ENCODE measurements around the gene TTLL9.
"Not testable (repeated sequence)": the region's sequence is repeated elsewhere in the genome, so short reads cannot be mapped to it uniquely, and the experiment has no call there.

Gene TTLL9

GRCh38 chr20:31929631-31930030 is 59.2 kb downstream of the TTLL9 start:
- not testable (repeated sequence) for H3K4me1 ChIP-seq (ENCODE audit: control insufficient read depth, insufficient read depth, low read length); H3K36me3 ChIP-seq (ENCODE audit: control insufficient read depth, insufficient read depth, low read length); H3K4me3 ChIP-seq (ENCODE audit: insufficient read depth, low read depth, low read length); H3K27ac ChIP-seq (ENCODE audit: insufficient read depth, low read depth, low read length, poor library complexity, severe bottlenecking); H3K27me3 ChIP-seq (ENCODE audit: control insufficient read depth, insufficient read depth, low read length, poor library complexity, severe bottlenecking); H3K9me3 ChIP-seq (ENCODE audit: control insufficient read depth, low read length)
- 78 to 84% methylated on average over 4 of the region's 4 CpGs for WGBS, 2 experiments

GRCh38 chr20:31930779-31931178 is 60.3 kb downstream of the TTLL9 start:
- H3K4me3 ChIP-seq (ENCODE audit: insufficient read depth, low read depth, low read length): no peak overlapping the region
- H3K27ac ChIP-seq (ENCODE audit: insufficient read depth, low read depth, low read length, poor library complexity, severe bottlenecking): no peak overlapping the region
- 81 to 84% methylated on average over 3 to 5 of the region's 5 CpGs for WGBS, 2 experiments
- H3K4me1 ChIP-seq (ENCODE audit: control insufficient read depth, insufficient read depth, low read length): no peaks in the 10 kb centered on the region
- H3K9me3 ChIP-seq (ENCODE audit: control insufficient read depth, low read length): no peaks in the 10 kb centered on the region
- no peaks in the 10 kb centered on the region for H3K36me3 ChIP-seq (ENCODE audit: control insufficient read depth, insufficient read depth, low read length)
- H3K27me3 ChIP-seq (ENCODE audit: control insufficient read depth, insufficient read depth, low read length, poor library complexity, severe bottlenecking): no peaks in the 10 kb centered on the region

GRCh38 chr20:31933698-31934097 is 63.3 kb downstream of the TTLL9 start:
- WGBS, 2 experiments: 91 to 92% methylated on average over 10 of the region's 10 CpGs
- H3K36me3 ChIP-seq (ENCODE audit: control insufficient read depth, insufficient read depth, low read length): no peaks in the 10 kb centered on the region
- H3K4me1 ChIP-seq (ENCODE audit: control insufficient read depth, insufficient read depth, low read length): no peaks in the 10 kb centered on the region
- H3K27me3 ChIP-seq (ENCODE audit: control insufficient read depth, insufficient read depth, low read length, poor library complexity, severe bottlenecking): no peaks in the 10 kb centered on the region
- H3K27ac ChIP-seq (ENCODE audit: insufficient read depth, low read depth, low read length, poor library complexity, severe bottlenecking): no peak overlapping the region
- H3K4me3 ChIP-seq (ENCODE audit: insufficient read depth, low read depth, low read length): no peak overlapping the region
- H3K9me3 ChIP-seq (ENCODE audit: control insufficient read depth, low read length): no peaks in the 10 kb centered on the region

- Histone ChIP-seq H3K27me3 (ENCODE audit: control insufficient read depth, insufficient read depth, low read length, poor library complexity, severe bottlenecking) (no peaks in the 10 kb centered on the region), H3K36me3 (ENCODE audit: control insufficient read depth, insufficient read depth, low read length) (no peaks in the 10 kb centered on the region), H3K4me3 (ENCODE audit: insufficient read depth, low read depth, low read length) (no peak overlapping the region), H3K4me1 (ENCODE audit: control insufficient read depth, insufficient read depth, low read length) (no peaks in the 10 kb centered on the region), H3K27ac (ENCODE audit: insufficient read depth, low read depth, low read length, poor library complexity, severe bottlenecking) (no peak overlapping the region), H3K9me3 (ENCODE audit: control insufficient read depth, low read length) (no peaks in the 10 kb centered on the region)
- WGBS, 2 experiments: 93 to 95% methylated on average over 14 of the region's 14 CpGs
These were observed 64.1 kb downstream of the TTLL9 start for GRCh38 chr20:31934491-31934890.

- Histone ChIP-seq H3K4me3 (ENCODE audit: insufficient read depth, low read depth, low read length) (no peak overlapping the region), H3K27ac (ENCODE audit: insufficient read depth, low read depth, low read length, poor library complexity, severe bottlenecking) (no peak overlapping the region), H3K36me3 (ENCODE audit: control insufficient read depth, insufficient read depth, low read length) (no peaks in the 10 kb centered on the region), H3K4me1 (ENCODE audit: control insufficient read depth, insufficient read depth, low read length) (no peaks in the 10 kb centered on the region), H3K27me3 (ENCODE audit: control insufficient read depth, insufficient read depth, low read length, poor library complexity, severe bottlenecking) (no peaks in the 10 kb centered on the region), H3K9me3 (ENCODE audit: control insufficient read depth, low read length) (no peaks in the 10 kb centered on the region)
- 72 to 75% methylated on average over 8 of the region's 8 CpGs for WGBS, 2 experiments
These were observed 64.7 kb downstream of the TTLL9 start for GRCh38 chr20:31934968-31935764.

GRCh38 chr20:31936420-31936819 is 66.0 kb downstream of the TTLL9 start:
- Histone ChIP-seq H3K27ac (ENCODE audit: insufficient read depth, low read depth, low read length, poor library complexity, severe bottlenecking) (no peak overlapping the region), H3K36me3 (ENCODE audit: control insufficient read depth, insufficient read depth, low read length) (no peaks in the 10 kb centered on the region), H3K4me3 (ENCODE audit: insufficient read depth, low read depth, low read length) (no peak overlapping the region), H3K9me3 (ENCODE audit: control insufficient read depth, low read length) (no peaks in the 10 kb centered on the region), H3K4me1 (ENCODE audit: control insufficient read depth, insufficient read depth, low read length) (no peaks in the 10 kb centered on the region), H3K27me3 (ENCODE audit: control insufficient read depth, insufficient read depth, low read length, poor library complexity, severe bottlenecking) (no peaks in the 10 kb centered on the region)
- 74 to 75% methylated on average over 4 of the region's 4 CpGs for WGBS, 2 experiments

GRCh38 chr20:31937820-31938219 is 67.4 kb downstream of the TTLL9 start:
- Histone ChIP-seq H3K36me3 (ENCODE audit: control insufficient read depth, insufficient read depth, low read length) (no peaks in the 10 kb centered on the region), H3K4me1 (ENCODE audit: control insufficient read depth, insufficient read depth, low read length) (no peaks in the 10 kb centered on the region), H3K9me3 (ENCODE audit: control insufficient read depth, low read length) (no peaks in the 10 kb centered on the region), H3K27me3 (ENCODE audit: control insufficient read depth, insufficient read depth, low read length, poor library complexity, severe bottlenecking) (no peaks in the 10 kb centered on the region), H3K4me3 (ENCODE audit: insufficient read depth, low read depth, low read length) (no peak overlapping the region), H3K27ac (ENCODE audit: insufficient read depth, low read depth, low read length, poor library complexity, severe bottlenecking) (no peak overlapping the region)
- WGBS, 2 experiments: 53 to 75% methylated on average over 1 of the region's 1 CpG

- Histone ChIP-seq H3K4me3 (ENCODE audit: insufficient read depth, low read depth, low read length) (no peak overlapping the region), H3K4me1 (ENCODE audit: control insufficient read depth, insufficient read depth, low read length) (no peaks in the 10 kb centered on the region), H3K36me3 (ENCODE audit: control insufficient read depth, insufficient read depth, low read length) (no peaks in the 10 kb centered on the region), H3K27ac (ENCODE audit: insufficient read depth, low read depth, low read length, poor library complexity, severe bottlenecking) (no peak overlapping the region), H3K9me3 (ENCODE audit: control insufficient read depth, low read length) (no peaks in the 10 kb centered on the region), H3K27me3 (ENCODE audit: control insufficient read depth, insufficient read depth, low read length, poor library complexity, severe bottlenecking) (no peaks in the 10 kb centered on the region)
- 84 to 95% methylated on average over 1 of the region's 2 CpGs for WGBS, 2 experiments
These were observed 69.2 kb downstream of the TTLL9 start for GRCh38 chr20:31939661-31940060.

GRCh38 chr20:31943052-31943471 is 72.6 kb downstream of the TTLL9 start:
- no peaks in the 10 kb centered on the region for H3K4me1 ChIP-seq (ENCODE audit: control insufficient read depth, insufficient read depth, low read length)
- WGBS, 2 experiments: 91 to 94% methylated on average over 2 of the region's 2 CpGs
- H3K36me3 ChIP-seq (ENCODE audit: control insufficient read depth, insufficient read depth, low read length): peaks cover 24% of the 10 kb centered on the region
- H3K4me3 ChIP-seq (ENCODE audit: insufficient read depth, low read depth, low read length): no peak overlapping the region
- H3K27me3 ChIP-seq (ENCODE audit: control insufficient read depth, insufficient read depth, low read length, poor library complexity, severe bottlenecking): no peaks in the 10 kb centered on the region
- H3K27ac ChIP-seq (ENCODE audit: insufficient read depth, low read depth, low read length, poor library complexity, severe bottlenecking): no peak overlapping the region
- no peaks in the 10 kb centered on the region for H3K9me3 ChIP-seq (ENCODE audit: control insufficient read depth, low read length)

- Histone ChIP-seq H3K36me3 (ENCODE audit: control insufficient read depth, insufficient read depth, low read length) (peaks cover 42% of the 10 kb centered on the region), H3K27me3 (ENCODE audit: control insufficient read depth, insufficient read depth, low read length, poor library complexity, severe bottlenecking) (no peaks in the 10 kb centered on the region), H3K9me3 (ENCODE audit: control insufficient read depth, low read length) (no peaks in the 10 kb centered on the region), H3K27ac (ENCODE audit: insufficient read depth, low read depth, low read length, poor library complexity, severe bottlenecking) (no peak overlapping the region), H3K4me1 (ENCODE audit: control insufficient read depth, insufficient read depth, low read length) (no peaks in the 10 kb centered on the region), H3K4me3 (ENCODE audit: insufficient read depth, low read depth, low read length) (no peak overlapping the region)
- 92% methylated on average over 4 of the region's 4 CpGs for WGBS, 2 experiments
These were observed 74.9 kb downstream of the TTLL9 start for GRCh38 chr20:31945319-31945718.
